K562 (cell line): ENCODE measurements around the gene RAI14. TPM values are rescaled to one million over a fixed set of nuclear protein-coding genes. Genes with fewer than 3 reads are reported as not detected.

Experiments used
- ATAC-seq: fragments of 200-7000 bp; cut with Tn5 transposase; 3 replicates; pipeline ENCODE4 v1.9.1; 2020; ENCODE audit warnings: moderate library complexity
- BruUV-seq: library from RNA; stranded (reverse); fragments of 400-500 nt; replicated peaks from 2 replicates; lab custom pipeline; 2021; lab: Mats Ljungman, UMichigan
- CTCF ChIA-PET: fragments of 300-600 bp; formaldehyde crosslinking; extraction: SDS; loops from one replicate; lab custom pipeline; 2021; ENCODE audit warnings: low intra/inter-chr PET ratio; lab: Yijun Ruan, JAX
- POLR2A ChIA-PET: fragments of 300-600, 350-650 bp; sonication (Branson Sonifier 250); formaldehyde crosslinking; extraction: SDS; loops from one replicate; lab custom pipeline; 2021; ENCODE audit warnings: antibody characterized with exemption, inconsistent platforms; lab: Yijun Ruan, JAX
- DNase-seq, 4 experiments: peaks; one replicate each; pipeline versions ENCODE4 v3.0.0 to v3.0.0-alpha.2; 2011 to 2018; ENCODE audit warnings: low spot score in 3 of 4, mixed read lengths in 3 of 4; ENCODE audit errors: extremely low read depth in 1 of 4
- FAIRE-seq: peaks from 2 replicates; lab custom pipeline; 2011; peaks lifted over from hg19 to GRCh38; lab: Jason Lieb, UNC
- H2AFZ ChIP-seq: 2 replicates; pipeline ENCODE4 v1.6.0; 2011; ENCODE audit warnings: low read depth, low read length, control low read depth, inconsistent platforms
- H3K27ac ChIP-seq: fragments of 200-600 bp; 3 replicates; pipeline ENCODE4 v1.8.0; 2011; ENCODE audit warnings: low read depth, mild to moderate bottlenecking, control low read depth, inconsistent platforms, low read length, moderate library complexity, mixed read lengths; ENCODE audit errors: extremely low read depth
- H3K27me3 ChIP-seq, 2 experiments: fragments of 300-600 bp in 1 of 2; 2 replicates in 1 of 2; 3 replicates in 1 of 2; pipeline versions ENCODE4 v1.6.0 to v1.8.0; 2011; ENCODE audit warnings: inconsistent platforms in 2 of 2, low read length in 2 of 2, mild to moderate bottlenecking in 1 of 2, mixed read lengths in 1 of 2, moderate library complexity in 1 of 2; ENCODE audit not compliant: control insufficient read depth in 2 of 2, insufficient read depth in 2 of 2
- H3K36me3 ChIP-seq: fragments of 300-600 bp; 3 replicates; pipeline ENCODE4 v1.8.0; 2011; ENCODE audit warnings: mild to moderate bottlenecking, low read length, inconsistent platforms; ENCODE audit not compliant: control insufficient read depth, insufficient read depth
- H3K4me1 ChIP-seq, 2 experiments: fragments of 200-600 bp in 1 of 2; replicated peaks in 1 of 2; 2 replicates in 1 of 2; 3 replicates in 1 of 2; pipeline versions ENCODE4 v1.5.1 to v1.8.0; 2011; ENCODE audit warnings: inconsistent platforms in 2 of 2, low read length in 2 of 2, mild to moderate bottlenecking in 1 of 2, mixed read lengths in 1 of 2, moderate library complexity in 1 of 2; ENCODE audit not compliant: control insufficient read depth in 2 of 2, insufficient read depth in 2 of 2
- H3K4me2 ChIP-seq: 2 replicates; pipeline ENCODE4 v1.6.1; 2011; ENCODE audit warnings: low read length, control low read depth, inconsistent platforms, mixed read lengths; ENCODE audit not compliant: insufficient read depth
- H3K4me3 ChIP-seq: fragments of 200-600 bp; sonication (generic), shearing (Covaris generic); 2 replicates; pipeline ENCODE4 v1.5.1; 2016; ENCODE audit warnings: control low read depth, inconsistent platforms
- H3K79me2 ChIP-seq: fragments of 200-600 bp; 3 replicates; pipeline ENCODE4 v1.8.0; 2011; ENCODE audit warnings: low read length, inconsistent platforms; ENCODE audit not compliant: control insufficient read depth, insufficient read depth
- H3K9ac ChIP-seq, 2 experiments: 2 replicates each; pipeline versions ENCODE4 v1.6.0 to v1.6.1; 2011; ENCODE audit warnings: low read depth in 2 of 2, low read length in 2 of 2, control low read depth in 1 of 2, inconsistent platforms in 1 of 2, mild to moderate bottlenecking in 1 of 2, mixed read lengths in 1 of 2; ENCODE audit not compliant: insufficient read depth in 1 of 2
- H3K9me1 ChIP-seq: one replicate; pipeline ENCODE4 v1.6.0; 2011; ENCODE audit warnings: inconsistent platforms, mild to moderate bottlenecking, low read length, moderate library complexity; ENCODE audit not compliant: control insufficient read depth, insufficient read depth
- H3K9me3 ChIP-seq: replicated peaks from 2 replicates; pipeline ENCODE4 v1.5.1; 2011; ENCODE audit warnings: low read depth, low read length, inconsistent platforms; ENCODE audit not compliant: control insufficient read depth, insufficient read depth
- H4K20me1 ChIP-seq: replicated peaks from 2 replicates; pipeline ENCODE4 v1.6.1; 2011; ENCODE audit warnings: low read length, inconsistent platforms, mixed read lengths; ENCODE audit not compliant: control insufficient read depth, insufficient read depth
- ILF3 ChIP-seq: fragments of 450-650 bp; IDR thresholded peaks from 2 replicates; pipeline ENCODE4 v1.6.1; 2018; ENCODE audit warnings: antibody characterized with exemption, mild to moderate bottlenecking, moderate library complexity, borderline replicate concordance
- NCOR1 ChIP-seq: fragments of 450-650 bp; IDR thresholded peaks from 2 replicates; pipeline ENCODE4 v1.6.1; 2016; ENCODE audit warnings: mild to moderate bottlenecking, moderate library complexity
- NFYB ChIP-seq: IDR thresholded peaks from 2 replicates; pipeline ENCODE4 v1.6.1; 2011; ENCODE audit warnings: mild to moderate bottlenecking, moderate library complexity; ENCODE audit not compliant: insufficient read length; ENCODE audit errors: extremely low read depth
- RB1 ChIP-seq: fragments of 450-650 bp; IDR thresholded peaks from 2 replicates; pipeline ENCODE4 v1.6.1; 2017; ENCODE audit warnings: low read depth, mild to moderate bottlenecking
- SIN3A ChIP-seq, 2 experiments: fragments of 150-350 bp in 1 of 2; IDR thresholded peaks; 2 replicates each; pipeline ENCODE4 v1.6.1; 2011 to 2016; ENCODE audit warnings: borderline replicate concordance in 2 of 2, low read depth in 2 of 2, low read length in 2 of 2, mild to moderate bottlenecking in 2 of 2, moderate library complexity in 2 of 2; ENCODE audit not compliant: control insufficient read depth in 1 of 2
- ZNF586 ChIP-seq: fragments of 450-650 bp; formaldehyde crosslinking; conservative IDR thresholded peaks from 2 replicates; pipeline ENCODE4 v1.4.0; 2020; ENCODE audit warnings: mild to moderate bottlenecking, moderate library complexity
- ZNF589 ChIP-seq: fragments of 200-800 bp; sonication (Bioruptor generic); IDR thresholded peaks from 2 replicates; pipeline ENCODE4 v1.6.1; 2016; ENCODE audit warnings: low read depth, missing genetic modification characterization, missing compliant biosample characterization
- WGBS: fragments of 100-300 bp; shearing (Covaris generic); methylation state at CpG from one replicate; pipeline ENCODE4 v1.1.6; 2016; ENCODE audit warnings: low coverage, mixed read lengths; ENCODE audit not compliant: insufficient coverage; ENCODE audit errors: missing lambda C conversion rate; 5-methylcytosine and 5-hydroxymethylcytosine counted together
- in situ Hi-C: fragments of 300-500 bp; cut with MboI; formaldehyde crosslinking; loops from 4 replicates; pipeline ENCODE4 v1.15.0; 2018; ENCODE audit warnings: inconsistent platforms, mixed read lengths
- intact Hi-C: fragments of 100-400 bp; cut with micrococcal nuclease; formaldehyde crosslinking; loops from 2 replicates; pipeline ENCODE4 v1.14.2; 2022
- polyA plus RNA-seq, 8 experiments: library from polyadenylated mRNA; depleted of rRNA in 4 of 8; stranded (reverse) in 5 of 8; unstranded in 3 of 8; fragments of >200 nt; fragmentation: Nextera tagmentation in 2 of 8; fragmentation: Illumina TruSeq in 1 of 8; extraction: Ambion mirVana in 2 of 8; extraction: Trizol in 1 of 8; gene quantifications; 2 replicates each; pipeline versions ENCODE4 v1.2.1 to v1.2.3, GENCODE V29; 2011 to 2014; ENCODE audit warnings: inconsistent platforms in 1 of 8, missing spikeins in 1 of 8
- total RNA-seq, 7 experiments: library from RNA; depleted of rRNA in 6 of 7; stranded (reverse); fragments of >200 nt in 6 of 7; fragmentation: Illumina TruSeq in 2 of 7; extraction: Trizol in 2 of 7; gene quantifications; 2 replicates each; pipeline versions ENCODE4 v1.2.1 to v1.2.3, GENCODE V29; 2011 to 2021; ENCODE audit warnings: low replicate concordance in 1 of 7
- TF ChIP-seq, protein P1 (sequence below): sonication (generic); formaldehyde crosslinking; IDR thresholded peaks from 2 replicates; pipeline ENCODE4 v1.8.1; 2023; ENCODE audit warnings: mild to moderate bottlenecking, missing genetic modification reagents
- TF ChIP-seq, protein P2 (sequence below): IDR thresholded peaks from 3 replicates; pipeline ENCODE4 v1.6.1; 2011; ENCODE audit warnings: borderline replicate concordance, mild to moderate bottlenecking; ENCODE audit not compliant: insufficient read length, insufficient read depth

RAI14 gene
- total and polyA plus RNA-seq, 9 of the 15 experiments (the other 6 are each of a cell fraction or from before 2014, with no cell fraction given) = 11.3 to 82.5 (median 34.8) TPM

DNA sequence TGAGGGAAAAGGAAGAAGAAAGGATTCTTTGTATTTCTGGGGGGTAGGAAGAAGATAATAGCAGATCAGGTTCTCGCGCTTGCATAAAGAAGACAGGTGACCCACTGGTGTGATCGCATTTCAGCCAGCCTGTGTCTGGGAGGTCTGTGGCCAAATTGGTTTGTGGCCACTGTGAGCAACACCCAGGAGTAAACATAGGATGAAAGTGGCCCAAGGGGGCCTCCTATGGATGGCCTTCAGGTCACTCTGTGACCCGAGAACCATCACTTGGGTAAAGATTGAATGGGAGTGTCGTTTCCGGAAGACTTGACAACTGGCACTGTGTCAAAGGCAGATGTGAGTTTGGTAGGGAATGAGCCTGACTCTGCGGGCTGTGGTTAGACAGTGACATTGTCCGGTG, 34.2 kb downstream of the RAI14 start:
- Histone ChIP-seq H3K27me3 (no peaks in the 10 kb centered on the region), H3K4me2 (no peak overlapping the region), H3K9me3 (no peaks in the 10 kb centered on the region), H3K4me3 (no peak overlapping the region), H3K36me3 (peaks cover 23% of the 10 kb centered on the region), H3K4me1 (peaks cover 10 to 42% of the 10 kb centered on the region in 2 experiments; a peak in 4 of 5 replicates), H3K79me2 (peaks cover 26% of the 10 kb centered on the region; the same call in 2 of the 3 replicates), H3K9me1 (no peaks in the 10 kb centered on the region), H4K20me1 (no peaks in the 10 kb centered on the region), H2AFZ (no peak overlapping the region), H3K9ac (no peak overlapping the region), H3K27ac (no peak overlapping the region)
- ChIA-PET POLR2A (no interaction called here), CTCF (no interaction called here)
- intact Hi-C loops (no loop called here), in situ Hi-C loops (no loop called here)
- no peak for FAIRE-seq
- DNase-seq = no peak
- no peak for ATAC-seq
- TF ChIP-seq NFYB (no peak), ZNF586 (no peak), ILF3 (no peak), SIN3A (IDR thresholded peaks at IDR 0.05; ENCODE audit: borderline replicate concordance in 2 of 2, control insufficient read depth in 1 of 2, low read depth in 2 of 2, low read length in 2 of 2) (no peak), NCOR1 (no peak), ZNF589 (CRISPR knock-in tag) (no peak), RB1 (no peak)
- TF ChIP-seq, protein P1, sequence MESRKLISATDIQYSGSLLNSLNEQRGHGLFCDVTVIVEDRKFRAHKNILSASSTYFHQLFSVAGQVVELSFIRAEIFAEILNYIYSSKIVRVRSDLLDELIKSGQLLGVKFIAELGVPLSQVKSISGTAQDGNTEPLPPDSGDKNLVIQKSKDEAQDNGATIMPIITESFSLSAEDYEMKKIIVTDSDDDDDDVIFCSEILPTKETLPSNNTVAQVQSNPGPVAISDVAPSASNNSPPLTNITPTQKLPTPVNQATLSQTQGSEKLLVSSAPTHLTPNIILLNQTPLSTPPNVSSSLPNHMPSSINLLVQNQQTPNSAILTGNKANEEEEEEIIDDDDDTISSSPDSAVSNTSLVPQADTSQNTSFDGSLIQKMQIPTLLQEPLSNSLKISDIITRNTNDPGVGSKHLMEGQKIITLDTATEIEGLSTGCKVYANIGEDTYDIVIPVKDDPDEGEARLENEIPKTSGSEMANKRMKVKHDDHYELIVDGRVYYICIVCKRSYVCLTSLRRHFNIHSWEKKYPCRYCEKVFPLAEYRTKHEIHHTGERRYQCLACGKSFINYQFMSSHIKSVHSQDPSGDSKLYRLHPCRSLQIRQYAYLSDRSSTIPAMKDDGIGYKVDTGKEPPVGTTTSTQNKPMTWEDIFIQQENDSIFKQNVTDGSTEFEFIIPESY = no peak
- TF ChIP-seq, protein P2, sequence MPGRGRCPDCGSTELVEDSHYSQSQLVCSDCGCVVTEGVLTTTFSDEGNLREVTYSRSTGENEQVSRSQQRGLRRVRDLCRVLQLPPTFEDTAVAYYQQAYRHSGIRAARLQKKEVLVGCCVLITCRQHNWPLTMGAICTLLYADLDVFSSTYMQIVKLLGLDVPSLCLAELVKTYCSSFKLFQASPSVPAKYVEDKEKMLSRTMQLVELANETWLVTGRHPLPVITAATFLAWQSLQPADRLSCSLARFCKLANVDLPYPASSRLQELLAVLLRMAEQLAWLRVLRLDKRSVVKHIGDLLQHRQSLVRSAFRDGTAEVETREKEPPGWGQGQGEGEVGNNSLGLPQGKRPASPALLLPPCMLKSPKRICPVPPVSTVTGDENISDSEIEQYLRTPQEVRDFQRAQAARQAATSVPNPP = no peak
- WGBS = 57% methylated on average over 8 of the region's 8 CpGs
- BruUV-seq = no TSS peak
